Stimulated activated CD4-positive, alpha-beta T cell treated with anti-CD3 and anti-CD28 coated beads, Interleukin-15, amount 100 ng/mL, for 24 hours (primary cell): ENCODE results near the gene CSTF1.
"Not testable (repeated sequence)": the region's sequence is repeated elsewhere in the genome, so short reads cannot be mapped to it uniquely, and the experiment has no call there.

Experiments
- DNase-seq: peaks from one replicate; pipeline ENCODE4 v3.0.0-alpha.2; 2020

The CSTF1 gene

DNA sequence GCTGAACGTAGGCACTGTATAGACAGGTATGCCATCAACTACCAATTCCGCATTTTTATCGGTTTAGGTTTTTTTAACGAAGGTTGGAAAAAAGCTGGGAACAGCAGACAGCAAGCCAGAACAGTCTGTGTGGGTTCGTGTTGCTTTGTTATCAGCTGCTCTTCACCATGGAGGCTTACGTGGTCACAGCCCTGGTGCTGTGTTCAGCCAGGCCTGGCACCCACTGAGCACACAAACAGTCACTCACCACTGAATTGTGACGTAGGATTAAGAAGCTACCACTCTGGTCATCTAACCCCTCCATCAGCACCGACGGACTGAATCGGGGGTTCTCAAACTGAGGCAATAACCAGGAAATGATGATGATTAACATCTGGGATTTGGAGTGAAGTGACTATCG is 20.5 kb upstream of the CSTF1 start:
- no peak for DNase-seq

GRCh38 chr20:56372850-56373249 is 19.6 kb upstream of the CSTF1 start:
- no peak for DNase-seq

DNA sequence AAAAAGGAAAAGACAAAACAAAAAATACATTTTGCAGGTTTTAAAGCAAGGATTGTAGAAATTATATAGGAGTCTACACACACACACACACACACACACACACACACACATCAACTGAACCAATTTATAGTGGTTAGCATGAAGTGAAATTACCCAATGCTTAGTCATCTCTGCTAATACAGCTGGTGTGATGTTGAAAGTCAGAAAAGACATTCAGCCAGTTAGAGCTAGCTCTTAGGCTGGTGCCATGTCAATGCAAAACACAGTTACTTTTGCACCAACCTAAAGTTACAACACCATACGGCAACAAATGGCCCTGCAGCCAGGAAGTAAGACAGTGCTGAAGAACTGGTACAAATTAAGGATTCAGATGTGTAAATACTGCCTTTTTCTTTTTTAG is 18.5 kb upstream of the CSTF1 start:
- no peak for DNase-seq

- DNase-seq, result no peak
Measured at GRCh38 chr20:56376331-56376730, 16.1 kb upstream of the CSTF1 start.

DNA sequence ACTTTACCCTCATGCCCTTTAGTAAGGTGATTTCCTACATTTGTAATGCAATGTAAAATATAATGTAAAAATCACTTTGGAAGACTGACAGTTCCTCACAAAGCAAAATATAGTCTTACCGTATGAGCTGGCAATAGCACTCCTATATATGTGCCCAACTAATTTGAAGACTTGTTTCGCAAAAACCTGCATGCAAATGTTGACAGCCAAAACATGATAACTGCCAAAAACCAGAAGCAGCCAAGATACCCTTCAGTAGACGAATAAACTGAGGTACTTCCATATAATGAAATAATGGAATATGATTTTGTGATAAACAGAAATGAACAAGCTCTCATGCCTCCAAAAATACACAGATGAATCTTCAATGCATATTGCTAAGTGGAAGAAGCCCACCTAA is 14.1 kb upstream of the CSTF1 start:
- no peak for DNase-seq

DNA sequence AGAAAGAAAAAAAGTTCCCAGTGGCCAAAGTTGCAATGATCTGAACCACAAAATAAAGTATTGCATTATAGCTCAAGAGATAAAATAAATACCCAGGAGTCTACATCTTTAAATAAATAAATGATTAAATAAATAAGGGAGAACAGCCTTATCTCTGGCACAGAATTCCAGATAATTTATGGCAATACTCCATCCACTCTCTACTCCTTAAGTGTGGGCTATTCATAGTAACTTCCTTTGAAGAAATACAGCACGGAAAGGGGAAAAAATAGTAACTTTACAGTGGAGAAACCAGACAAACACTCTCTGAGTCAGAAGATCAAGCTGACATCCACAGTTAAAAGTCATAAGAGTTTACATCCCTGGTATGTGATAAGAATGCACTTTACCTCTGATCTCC is 12.1 kb upstream of the CSTF1 start:
- no peak for DNase-seq

GRCh38 chr20:56381501-56381900 is 10.9 kb upstream of the CSTF1 start:
- DNase-seq, result no peak

- DNase-seq, result no peak
Measured at GRCh38 chr20:56382696-56383095, 9.7 kb upstream of the CSTF1 start.

DNA sequence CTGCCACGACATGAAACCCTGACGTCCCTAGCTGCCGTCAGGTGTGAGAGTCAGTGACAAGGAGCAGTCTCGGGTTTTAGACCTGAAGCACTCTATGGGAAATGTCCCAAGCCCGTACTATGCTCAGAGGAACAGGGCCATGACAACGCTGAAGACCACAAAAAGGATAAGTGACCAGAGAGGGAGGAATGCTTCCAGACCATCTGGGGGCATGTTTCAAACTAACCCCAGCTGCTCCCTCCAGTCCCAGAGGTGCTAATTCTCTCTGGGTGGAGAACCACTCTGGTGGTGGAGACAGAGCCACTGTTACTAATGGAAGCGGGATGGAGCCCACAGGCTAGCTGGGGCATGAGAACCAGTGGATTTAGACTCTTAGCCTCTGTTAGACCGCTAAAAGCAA is 9.1 kb upstream of the CSTF1 start:
- no peak for DNase-seq

- no peak for DNase-seq
Measured at GRCh38 chr20:56385130-56385529, 7.3 kb upstream of the CSTF1 start.

- no peak for DNase-seq
Measured at GRCh38 chr20:56386219-56386618, 6.2 kb upstream of the CSTF1 start.

GRCh38 chr20:56388882-56389281 is 3.6 kb upstream of the CSTF1 start:
- no peak for DNase-seq

DNA sequence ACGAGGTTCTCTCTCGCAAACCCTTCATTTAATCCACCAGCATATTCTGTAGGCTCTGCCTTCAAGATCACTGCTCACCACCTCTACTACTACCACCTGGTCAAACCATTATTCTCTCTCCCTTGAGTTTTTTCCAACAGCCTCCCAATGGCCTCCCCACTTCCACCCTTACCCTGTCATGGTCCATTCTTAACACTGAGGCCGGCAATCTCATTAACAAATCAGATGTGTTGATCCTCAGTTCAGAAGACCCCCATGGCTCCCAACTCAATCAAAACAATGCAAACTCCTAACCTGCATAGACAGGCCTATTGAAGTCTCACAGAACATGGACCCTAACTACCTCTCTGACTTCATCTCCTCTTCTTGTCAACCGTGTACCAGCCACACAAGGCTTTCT is 2.6 kb upstream of the CSTF1 start:
- no peak for DNase-seq

DNA sequence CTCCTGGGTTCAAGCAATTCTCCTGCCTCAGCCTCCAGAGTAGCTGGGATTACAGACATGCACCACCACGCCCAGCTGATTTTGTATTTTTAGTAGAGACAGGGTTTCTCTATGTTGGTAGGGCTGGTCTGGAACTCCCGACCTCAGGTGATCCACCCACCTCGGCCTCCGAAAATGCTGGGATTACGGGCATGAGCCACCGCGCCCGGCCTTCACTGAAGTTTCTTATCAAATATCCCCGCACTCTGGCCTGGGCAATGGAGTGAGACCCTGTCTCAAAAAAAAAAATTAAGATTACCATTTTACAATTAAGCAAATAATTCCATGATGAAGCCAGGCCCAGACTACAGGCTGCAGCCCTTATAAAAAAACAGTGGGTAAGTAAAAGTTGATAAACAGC is 2.0 kb upstream of the CSTF1 start:
- DNase-seq, result not testable (repeated sequence)

DNA sequence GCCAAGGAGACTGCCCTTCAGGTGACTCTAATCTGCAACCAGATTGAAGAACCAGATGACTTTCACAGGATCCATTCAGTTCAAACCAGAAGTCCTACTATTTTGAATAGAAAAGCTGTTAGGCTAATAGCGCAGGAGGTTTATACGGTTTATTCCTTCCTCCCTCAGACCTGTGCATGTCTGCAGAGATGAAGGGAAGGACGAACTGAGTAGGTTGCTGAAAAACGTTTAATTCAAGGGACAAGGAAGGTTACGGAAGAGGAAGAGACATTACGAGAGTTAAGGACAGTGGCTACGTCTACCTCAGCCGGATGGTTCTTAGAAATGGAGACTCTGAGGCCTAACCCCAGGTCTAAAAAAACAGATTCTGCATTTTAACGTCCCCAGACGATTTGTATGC is 1.4 kb upstream of the CSTF1 start:
- no peak for DNase-seq

DNA sequence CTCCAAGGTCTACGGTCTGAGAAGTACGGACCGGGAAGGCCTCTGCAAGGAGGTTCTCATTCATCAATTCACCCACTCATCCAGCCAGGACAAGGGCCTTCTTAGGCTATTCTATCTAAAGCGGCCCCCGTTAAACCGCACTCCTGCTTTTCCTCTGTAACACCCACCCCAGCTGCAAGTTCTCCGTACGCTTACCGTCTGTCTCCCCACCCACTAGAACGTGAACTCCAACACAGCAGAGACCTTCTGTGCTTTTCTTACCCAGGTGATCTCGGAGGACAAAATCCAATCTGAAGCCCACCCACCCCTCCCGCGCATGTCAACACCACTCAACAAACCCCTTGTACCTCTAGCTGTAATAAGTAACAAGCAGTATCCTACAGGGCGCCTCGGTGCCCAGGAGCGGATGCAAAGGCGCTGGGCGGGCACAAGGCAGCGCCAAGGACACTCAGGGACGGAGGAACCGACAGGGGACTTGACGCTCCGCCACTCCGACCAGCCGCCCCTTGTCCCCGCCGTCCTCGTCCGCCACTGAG is 781 bp upstream of the CSTF1 start:
- peak; percentile 9 for DNase-seq

- no peak for DNase-seq
Measured at GRCh38 chr20:56392881-56393482, 537 bp downstream of the CSTF1 start.

DNA sequence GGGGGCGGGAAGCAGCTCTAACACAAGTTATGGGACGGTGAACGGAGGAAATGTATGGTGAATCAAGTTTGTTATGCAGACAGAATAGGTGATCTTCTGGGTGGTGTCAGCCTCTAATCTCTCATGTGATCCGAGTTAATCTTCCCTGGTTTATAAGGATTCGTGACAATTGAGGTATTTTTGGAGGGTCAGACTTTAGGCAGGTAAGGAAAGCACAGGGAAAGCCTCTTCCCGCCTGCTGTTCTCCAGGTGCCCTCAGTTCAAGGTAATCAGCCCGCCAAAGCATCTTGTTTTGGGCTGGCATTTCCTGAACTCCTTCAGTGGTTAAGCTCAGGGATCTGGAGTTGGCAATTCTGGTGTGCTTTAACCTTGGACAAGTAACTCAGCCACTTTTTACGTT is 1.2 kb downstream of the CSTF1 start:
- DNase-seq, result no peak

DNA sequence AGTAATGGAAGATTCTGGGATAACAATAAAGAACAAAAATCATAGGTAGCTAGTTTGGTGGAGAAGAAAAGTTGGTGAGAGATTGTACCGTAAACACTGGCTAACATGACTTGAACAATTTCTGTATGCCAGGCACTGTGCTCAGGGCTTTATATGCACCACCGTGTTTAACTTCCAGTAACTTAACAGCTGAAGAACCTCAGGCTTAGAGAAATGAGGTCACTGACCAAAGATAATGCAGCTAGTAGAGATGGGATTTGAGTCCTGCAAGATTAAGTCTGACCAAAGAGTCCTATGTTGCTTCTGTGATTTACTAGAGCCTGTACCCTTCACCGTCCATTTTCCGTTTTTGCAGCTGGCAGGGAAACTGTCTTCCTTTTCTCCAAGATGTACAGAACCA is 2.7 kb downstream of the CSTF1 start:
- DNase-seq, result no peak

GRCh38 chr20:56400001-56400640 is 7.7 kb downstream of the CSTF1 start:
- DNase-seq, result peak; percentile 69

DNA sequence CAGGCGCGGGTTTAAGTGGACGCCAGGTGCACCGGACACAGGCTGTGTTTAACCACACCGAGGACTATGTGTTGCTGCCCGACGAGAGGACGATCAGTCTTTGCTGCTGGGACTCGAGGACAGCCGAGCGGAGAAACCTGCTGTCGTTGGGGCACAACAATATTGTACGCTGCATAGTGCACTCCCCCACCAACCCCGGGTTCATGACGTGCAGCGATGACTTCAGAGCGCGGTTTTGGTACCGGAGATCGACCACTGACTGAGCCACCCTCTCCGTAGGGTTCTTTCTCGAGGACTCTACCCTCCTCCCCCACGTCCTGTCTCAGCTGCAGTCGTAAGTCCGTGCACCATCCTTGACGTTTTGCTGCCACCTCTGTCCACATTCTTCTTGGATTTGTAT is 11.0 kb downstream of the CSTF1 start:
- DNase-seq, result no peak

DNA sequence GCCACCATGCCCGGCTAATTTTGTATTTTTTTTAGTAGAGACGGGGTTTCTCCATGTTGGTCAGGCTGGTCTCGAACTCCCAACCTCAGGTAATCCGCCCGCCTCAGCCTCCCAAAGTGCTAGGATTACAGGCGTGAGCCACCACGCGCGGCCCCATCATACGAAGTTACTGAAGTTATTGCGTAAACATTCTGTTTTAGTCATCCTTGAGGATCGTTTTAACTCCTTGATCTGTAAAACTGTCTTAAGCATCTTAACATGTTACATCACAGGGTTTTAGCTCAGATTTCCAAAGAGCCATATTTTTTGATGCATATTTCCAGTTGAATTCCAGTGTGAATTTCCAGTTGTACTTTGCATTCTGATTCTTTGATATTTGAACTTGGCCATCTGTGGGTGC is 12.9 kb downstream of the CSTF1 start:
- not testable (repeated sequence) for DNase-seq

- DNase-seq, result no peak
Measured at GRCh38 chr20:56406910-56407309, 14.5 kb downstream of the CSTF1 start.

GRCh38 chr20:56409521-56409920 is 17.1 kb downstream of the CSTF1 start:
- no peak for DNase-seq

DNA sequence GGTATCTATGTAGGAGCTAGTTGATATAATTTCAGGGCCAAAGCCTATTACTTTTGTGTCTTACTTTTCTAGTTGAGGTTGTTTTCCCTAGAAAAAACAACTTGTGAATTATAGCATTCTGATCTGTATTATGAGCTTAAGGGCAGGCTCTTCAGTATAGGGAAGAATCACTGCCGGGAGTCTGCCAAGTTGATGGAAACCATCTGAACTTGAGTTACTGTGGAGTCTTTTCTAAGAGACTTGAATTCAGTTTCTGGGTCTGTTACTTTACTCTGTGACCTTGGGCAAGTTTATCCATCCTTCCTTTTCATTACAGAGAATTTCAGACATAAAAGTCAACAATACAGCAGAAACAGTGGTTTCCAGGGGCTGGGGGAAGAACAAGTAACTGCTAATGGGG is 17.5 kb downstream of the CSTF1 start:
- DNase-seq, result no peak
